Activated T-cell treated with anti-CD3 and anti-CD28 coated beads, Interleukin-2, amount 50 U/mL, for 72 hours (primary cell): ENCODE results near the gene FHOD1. TPM values are rescaled to one million over a fixed set of nuclear protein-coding genes. Genes with fewer than 3 reads are reported as not detected.

Experiments
- ATAC-seq, 2 donors: fragments of 150-1000 bp; cut with Tn5 transposase; replicated peaks in 1 of 2; 2 replicates each; pipeline ENCODE4 v1.10.0; 2021; ENCODE audit warnings: moderate library complexity in 2 of 2, mild to moderate bottlenecking in 1 of 2
- DNase-seq, 2 donors: peaks; one replicate each; pipeline ENCODE4 v3.0.0; 2021 to 2022; ENCODE audit warnings: mixed read lengths in 1 of 2
- H3K27ac Mint-ChIP-seq: one replicate; pipeline ENCODE4 v1.8.0; 2022; ENCODE audit warnings: mild to moderate bottlenecking, moderate library complexity, mixed read lengths
- H3K27me3 Mint-ChIP-seq: one replicate; pipeline ENCODE4 v1.8.0; 2022; ENCODE audit warnings: low read depth, mixed read lengths
- H3K36me3 Mint-ChIP-seq, 2 donors: one replicate each; pipeline ENCODE4 v1.8.0; 2022; ENCODE audit warnings: mixed read lengths in 2 of 2, mild to moderate bottlenecking in 1 of 2; ENCODE audit not compliant: insufficient read depth in 2 of 2
- H3K4me1 Mint-ChIP-seq: one replicate; pipeline ENCODE4 v1.8.0; 2022; ENCODE audit warnings: low read depth, mixed read lengths
- H3K4me3 Mint-ChIP-seq, 2 donors: one replicate each; pipeline ENCODE4 v1.8.0; 2022; ENCODE audit warnings: mild to moderate bottlenecking in 2 of 2, mixed read lengths in 2 of 2, moderate library complexity in 2 of 2
- H3K9me3 Mint-ChIP-seq, 2 donors: one replicate each; pipeline ENCODE4 v1.8.0; 2022; ENCODE audit warnings: mixed read lengths in 2 of 2
- total RNA-seq, 2 donors: library from RNA; stranded (reverse); gene quantifications; one replicate each; pipeline ENCODE4 v1.2.3, GENCODE V29; 2022

FHOD1 gene
- total RNA-seq, 2 donors from 2014 or later = 106 to 114 TPM

DNA sequence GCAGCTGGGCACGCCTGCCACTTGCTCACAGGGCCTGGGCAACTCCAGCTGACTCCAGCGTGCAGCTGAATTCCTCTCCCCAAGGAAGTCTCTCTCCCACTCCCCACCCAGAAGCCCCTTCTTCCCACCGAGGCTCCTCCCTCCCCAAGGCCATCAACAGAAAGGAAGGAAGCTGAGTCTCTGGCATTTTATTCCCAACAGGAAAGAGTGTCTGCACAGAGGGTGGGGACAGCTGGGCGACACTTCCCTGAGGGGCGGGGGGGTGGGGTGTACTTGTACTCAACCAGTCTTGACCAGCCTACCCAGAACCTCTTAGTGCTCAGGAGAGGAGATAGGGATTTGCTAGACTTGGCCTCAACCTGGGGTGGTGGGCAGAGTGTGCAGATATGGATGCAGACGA, 57.2 kb downstream of the FHOD1 start, which contains the start of gene EXOC3L1:
Gene EXOC3L1 (minus strand): TSS at position 96 of the 400 bp plus-strand sequence. CDS start 460 bp downstream, outside the sequence.
- Mint-ChIP-seq H3K27ac (no peak within 1 kb of the TSS), H3K9me3 (no peaks in the 10 kb centered on the region), H3K27me3 (peaks cover 8% of the 10 kb centered on the region), H3K4me3 (peak within 1 kb of the TSS in 1 of 2 donors; percentile 91), H3K4me1 (peaks cover 39% of the 10 kb centered on the region), H3K36me3 (peaks cover 2 to 11% of the 10 kb centered on the region in 2 donors)
- ATAC-seq = no peak
- no peak for DNase-seq

DNA sequence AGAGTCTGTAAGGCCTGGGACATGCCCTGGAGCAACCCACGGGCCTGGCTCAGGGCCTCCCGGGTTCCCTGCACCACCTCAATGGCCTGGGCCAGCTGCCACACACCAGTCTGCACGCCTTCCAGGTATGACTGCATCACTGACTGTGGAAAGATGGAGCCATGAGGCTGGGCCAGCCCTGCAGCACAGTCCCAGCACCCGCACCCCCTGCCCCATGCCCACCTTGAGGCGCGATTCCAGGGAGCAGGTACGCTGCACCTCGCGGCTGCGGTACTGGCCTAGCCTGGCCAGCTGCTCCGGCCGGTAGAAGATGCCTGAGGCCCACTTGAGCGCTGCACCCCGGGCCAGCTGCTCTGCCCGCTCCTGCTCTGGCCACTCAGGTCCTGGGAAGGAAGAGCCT, 58.5 kb downstream of the FHOD1 start:
- Mint-ChIP-seq H3K4me1 (peaks cover 40% of the 10 kb centered on the region), H3K9me3 (no peaks in the 10 kb centered on the region), H3K4me3 (no peak overlapping the region), H3K36me3 (peaks cover 0 to 3% of the 10 kb centered on the region in 2 donors), H3K27me3 (peaks cover 12% of the 10 kb centered on the region), H3K27ac (no peak overlapping the region)
- ATAC-seq = no peak
- DNase-seq = no peak

DNA sequence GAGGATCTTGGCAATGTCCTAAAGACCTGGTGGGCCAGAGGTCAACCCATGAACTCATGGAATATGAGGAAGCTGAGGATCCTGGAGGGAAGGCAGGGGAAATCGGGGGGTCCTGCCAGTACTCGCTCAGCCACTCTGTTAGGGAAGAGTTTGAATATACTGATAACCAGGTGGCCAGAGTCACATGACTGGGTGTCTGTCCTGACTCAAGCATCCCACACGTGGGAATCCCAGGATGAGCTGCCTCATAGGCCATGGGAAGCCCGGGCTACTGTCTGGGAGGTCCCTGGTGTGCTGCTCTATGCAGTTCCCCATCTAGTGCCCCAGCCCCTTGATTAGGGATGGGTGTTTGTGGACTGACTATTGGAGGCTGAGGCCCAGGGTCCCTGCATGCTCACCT, 59.0 kb downstream of the FHOD1 start:
- Mint-ChIP-seq H3K27ac (no peak overlapping the region), H3K27me3 (peaks cover 12% of the 10 kb centered on the region), H3K9me3 (no peaks in the 10 kb centered on the region), H3K4me3 (no peak overlapping the region), H3K4me1 (peaks cover 35% of the 10 kb centered on the region), H3K36me3 (peaks cover 0 to 3% of the 10 kb centered on the region in 2 donors)
- DNase-seq (no peak), ATAC-seq (no peak)

DNA sequence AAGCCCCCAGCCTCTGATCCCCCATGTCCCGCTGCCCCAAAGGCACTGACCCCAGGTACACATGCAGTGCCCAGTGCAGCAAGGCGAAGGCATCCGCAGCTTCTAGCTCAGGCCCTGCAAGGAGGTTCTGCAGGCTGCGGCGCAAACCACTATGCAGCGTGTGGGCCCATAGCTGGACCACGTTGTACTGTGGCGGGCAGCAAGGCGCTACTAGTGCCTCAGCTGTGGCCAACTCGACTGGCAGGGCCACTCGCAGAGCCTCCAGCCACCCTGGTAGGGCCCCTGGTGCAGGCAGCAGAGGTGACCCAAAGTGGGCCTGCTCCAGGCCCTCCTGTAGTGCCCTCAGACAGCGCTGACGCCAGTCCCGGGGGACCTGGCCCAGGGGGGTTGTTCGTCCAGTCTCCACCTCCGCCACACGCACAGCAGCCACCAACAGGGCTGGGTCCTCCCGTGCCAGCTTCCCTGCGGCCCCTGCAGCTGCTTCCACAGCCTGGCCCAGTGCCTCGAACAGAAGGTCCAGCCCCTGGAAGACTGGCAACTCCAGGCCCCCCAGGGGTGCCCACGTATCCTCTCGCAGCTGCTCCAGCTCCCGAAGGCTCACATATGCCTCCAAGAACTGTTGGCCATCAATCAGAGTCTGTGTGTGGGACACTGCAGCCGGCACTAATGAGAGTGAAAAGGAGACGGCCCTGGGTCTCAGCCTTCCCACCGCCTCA, 59.9 kb downstream of the FHOD1 start:
- H3K27me3 Mint-ChIP-seq = peaks cover 12% of the 10 kb centered on the region
- DNase-seq = no peak
- no peaks in the 10 kb centered on the region for H3K9me3 Mint-ChIP-seq
- H3K4me1 Mint-ChIP-seq = peaks cover 25% of the 10 kb centered on the region
- no peak for ATAC-seq
- H3K27ac Mint-ChIP-seq = no peak overlapping the region
- no peak overlapping the region for H3K4me3 Mint-ChIP-seq
- peaks cover 0 to 2% of the 10 kb centered on the region in 2 donors for H3K36me3 Mint-ChIP-seq

DNA sequence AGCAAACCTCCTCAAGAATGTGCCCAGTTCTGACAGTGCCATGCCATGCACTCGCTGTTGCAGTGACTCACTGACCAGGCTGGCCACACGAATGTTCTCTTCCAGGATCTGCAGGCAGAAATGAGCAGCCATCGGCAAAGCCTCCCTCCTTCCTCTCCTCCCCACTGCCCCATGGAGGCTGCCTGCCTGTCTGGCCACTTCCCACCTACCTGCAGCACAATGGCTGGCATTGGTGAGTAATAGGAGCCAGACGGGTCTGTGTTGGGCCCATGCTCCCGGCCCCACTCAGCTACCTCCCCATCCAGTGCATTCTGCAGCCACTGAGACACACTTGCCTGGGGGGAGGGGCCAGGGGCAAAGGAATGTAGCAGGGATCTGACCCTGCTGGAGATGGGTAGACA, 60.7 kb downstream of the FHOD1 start:
- DNase-seq = no peak
- peaks cover 21% of the 10 kb centered on the region for H3K4me1 Mint-ChIP-seq
- H3K36me3 Mint-ChIP-seq = peaks cover 0 to 2% of the 10 kb centered on the region in 2 donors
- H3K27ac Mint-ChIP-seq = no peak overlapping the region
- H3K27me3 Mint-ChIP-seq = peaks cover 12% of the 10 kb centered on the region
- no peaks in the 10 kb centered on the region for H3K9me3 Mint-ChIP-seq
- no peak overlapping the region for H3K4me3 Mint-ChIP-seq
- ATAC-seq = no peak

DNA sequence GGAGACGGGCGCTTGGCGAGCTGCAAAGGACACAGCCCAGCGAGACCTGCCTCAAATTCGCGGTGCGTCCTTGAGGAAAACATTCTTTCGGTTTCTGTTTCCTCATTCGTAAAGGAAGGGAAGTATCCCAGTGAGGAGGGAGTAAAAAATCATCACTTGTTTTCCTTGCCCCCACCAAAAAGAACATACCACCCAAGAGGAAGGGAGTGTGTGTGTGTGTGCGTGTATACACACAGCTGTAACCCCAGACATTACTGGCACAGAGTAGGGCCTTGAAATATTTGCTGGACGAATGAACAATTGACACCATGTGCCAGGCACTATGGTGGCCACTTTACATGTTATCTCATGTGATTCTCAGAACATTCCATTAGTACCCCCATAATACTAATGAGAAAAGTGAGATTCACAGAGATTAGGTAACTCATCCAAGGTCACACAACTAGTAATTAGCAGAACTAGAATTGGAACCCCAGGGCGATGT, 61.6 kb downstream of the FHOD1 start:
- H3K4me3 Mint-ChIP-seq = peak overlapping the region in 1 of 2 donors; percentile 94
- no peak for DNase-seq
- H3K36me3 Mint-ChIP-seq = peaks cover 0 to 2% of the 10 kb centered on the region in 2 donors
- H3K27me3 Mint-ChIP-seq = peaks cover 12% of the 10 kb centered on the region
- H3K9me3 Mint-ChIP-seq = no peaks in the 10 kb centered on the region
- peaks cover 14% of the 10 kb centered on the region for H3K4me1 Mint-ChIP-seq
- ATAC-seq = no peak
- H3K27ac Mint-ChIP-seq = no peak overlapping the region

DNA sequence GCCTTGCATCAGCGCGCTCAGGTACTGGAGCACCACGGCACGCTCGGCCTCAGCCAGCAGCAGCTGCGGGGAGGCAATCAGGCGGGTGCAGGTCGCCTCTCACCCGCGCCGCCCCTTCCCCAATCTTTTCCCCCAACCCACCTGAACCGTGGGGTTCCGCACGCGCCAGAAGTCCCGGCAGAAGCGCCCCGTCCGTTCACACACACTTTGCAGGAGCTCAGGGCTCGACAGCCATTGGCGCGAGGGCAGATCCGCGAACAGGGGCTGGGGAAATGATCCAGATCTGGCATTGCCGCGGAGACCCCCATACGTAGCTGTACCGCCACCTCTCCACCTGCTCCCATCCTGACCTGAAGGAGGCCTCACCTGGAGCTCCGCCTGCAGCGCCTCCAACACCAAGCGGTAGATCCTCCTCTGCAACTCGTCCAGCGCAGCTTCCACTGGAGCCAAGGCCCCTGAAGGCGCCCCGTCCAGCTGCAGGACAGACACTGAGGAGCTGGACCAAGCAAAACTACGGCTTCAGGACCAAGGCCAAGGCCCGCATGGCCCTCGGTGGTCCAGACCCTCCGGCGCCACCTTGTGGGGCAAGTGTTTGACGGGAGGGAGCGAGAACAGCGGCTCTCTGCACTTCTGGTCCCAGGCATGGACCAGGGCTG, 62.2 kb downstream of the FHOD1 start:
- Mint-ChIP-seq H3K27ac (peak overlapping the region; percentile 58), H3K36me3 (peaks cover 0 to 2% of the 10 kb centered on the region in 2 donors), H3K4me1 (peaks cover 14% of the 10 kb centered on the region), H3K9me3 (no peaks in the 10 kb centered on the region), H3K27me3 (peaks cover 12% of the 10 kb centered on the region), H3K4me3 (peak overlapping the region in 1 of 2 donors; percentile 94)
- ATAC-seq (peak; percentile 28 to 34), DNase-seq (peak; percentile 90 to 92)

DNA sequence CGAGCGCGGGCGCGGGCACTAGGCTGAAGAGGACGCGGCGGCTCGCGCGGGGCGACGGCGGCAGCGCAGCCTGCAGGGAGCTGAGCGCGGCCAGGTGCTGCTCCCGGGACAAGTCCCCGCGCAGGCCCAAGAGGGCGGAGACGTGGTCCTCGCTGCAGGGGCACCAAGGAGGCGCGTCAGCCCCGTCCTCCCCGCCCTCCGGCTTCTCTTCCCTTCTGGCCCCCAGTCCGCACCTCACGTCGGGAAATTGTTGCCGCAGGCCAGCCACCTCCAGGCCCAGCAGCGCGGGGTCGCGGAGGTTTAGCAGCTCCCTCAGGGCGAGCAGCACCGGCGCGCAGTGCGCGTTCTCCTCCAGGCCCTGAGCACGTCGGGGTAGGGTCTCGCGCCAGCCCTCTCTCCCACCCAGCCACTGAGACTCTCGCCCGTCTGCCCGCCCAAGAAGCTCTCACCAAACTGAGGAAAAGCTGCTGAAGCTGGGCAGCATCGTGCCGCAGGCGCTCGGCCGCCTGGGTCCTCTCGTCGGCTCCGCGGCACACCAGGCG, 62.8 kb downstream of the FHOD1 start:
- H3K4me3 Mint-ChIP-seq = no peak overlapping the region
- peaks cover 14% of the 10 kb centered on the region for H3K4me1 Mint-ChIP-seq
- H3K9me3 Mint-ChIP-seq = no peaks in the 10 kb centered on the region
- peak; percentile 41 to 55 for DNase-seq
- peak; percentile 2 to 14 for ATAC-seq
- peaks cover 0 to 2% of the 10 kb centered on the region in 2 donors for H3K36me3 Mint-ChIP-seq
- peaks cover 12% of the 10 kb centered on the region for H3K27me3 Mint-ChIP-seq
- H3K27ac Mint-ChIP-seq = no peak overlapping the region

DNA sequence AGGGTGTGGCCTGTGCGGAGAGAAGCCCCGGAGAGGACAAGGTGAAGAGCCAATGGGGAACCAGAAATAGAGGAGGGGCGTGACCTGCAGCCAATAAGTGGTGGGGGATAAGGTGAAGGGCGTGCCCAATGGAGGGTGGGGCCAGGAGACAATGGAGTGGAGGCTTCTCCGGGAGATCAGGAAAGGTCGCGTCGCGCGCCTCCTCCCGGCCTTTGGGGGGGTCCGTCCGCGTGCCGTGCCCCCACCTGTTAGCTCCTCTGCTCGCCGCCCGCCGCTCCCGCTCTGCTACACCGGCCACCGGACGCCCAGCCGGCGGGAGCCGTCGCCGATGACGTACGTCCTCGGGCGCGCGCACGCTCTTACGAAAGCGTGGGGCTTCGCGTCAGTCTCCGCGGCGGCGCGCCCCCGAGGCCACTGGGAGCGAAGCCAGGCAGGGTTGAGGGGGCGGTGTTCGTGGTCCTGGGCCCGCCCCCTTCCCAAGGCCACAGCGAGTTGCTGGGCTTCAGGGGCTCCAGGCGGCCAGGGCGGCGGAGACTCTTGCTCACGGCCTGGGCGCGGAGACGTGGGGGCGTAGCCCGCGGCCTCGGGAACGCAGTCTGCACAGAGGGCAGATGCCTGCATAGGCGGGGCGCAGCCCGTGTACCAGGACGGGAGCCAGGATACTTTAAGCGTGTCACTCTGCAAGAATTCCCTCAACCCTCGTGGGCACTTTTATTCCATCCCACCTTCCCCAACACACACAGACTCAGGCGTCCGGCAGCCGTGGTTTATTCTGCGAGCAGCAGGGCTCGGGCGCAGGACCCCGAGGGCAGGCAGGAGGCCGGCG, 63.4 kb downstream of the FHOD1 start, which contains the start of gene MATCAP1:
Gene MATCAP1 (minus strand): TSS at position 337 of the 826 bp plus-strand sequence. CDS start 3,353 bp downstream, outside the sequence.
- no peaks in the 10 kb centered on the region for H3K9me3 Mint-ChIP-seq
- no peak within 1 kb of the TSS for H3K27ac Mint-ChIP-seq
- H3K27me3 Mint-ChIP-seq = peaks cover 18% of the 10 kb centered on the region
- H3K36me3 Mint-ChIP-seq = peaks cover 0 to 2% of the 10 kb centered on the region in 2 donors
- H3K4me1 Mint-ChIP-seq = peaks cover 16% of the 10 kb centered on the region
- no peak within 1 kb of the TSS for H3K4me3 Mint-ChIP-seq
- ATAC-seq (peak; percentile 95 to 96), DNase-seq (peak; percentile 93 to 97)

DNA sequence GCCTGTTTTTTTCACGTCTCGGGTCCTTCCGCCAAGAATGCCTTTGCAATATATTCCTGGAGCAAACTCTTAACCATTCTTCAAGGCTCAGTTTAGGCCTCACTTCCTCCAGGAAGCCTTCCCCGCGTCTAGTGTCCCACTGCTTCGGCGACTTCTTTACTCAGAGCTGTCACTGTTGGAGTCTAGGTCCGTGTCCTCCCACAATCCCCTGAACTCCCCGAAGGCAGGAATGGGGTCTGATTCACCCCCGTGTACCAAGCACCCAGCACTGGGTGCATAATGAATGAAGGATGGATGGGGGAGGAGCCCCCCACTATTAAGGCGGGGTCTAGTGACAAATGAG, 64.0 kb downstream of the FHOD1 start:
- no peak overlapping the region for H3K27ac Mint-ChIP-seq
- no peak for ATAC-seq
- H3K27me3 Mint-ChIP-seq = peaks cover 21% of the 10 kb centered on the region
- H3K9me3 Mint-ChIP-seq = no peaks in the 10 kb centered on the region
- no peak overlapping the region for H3K4me3 Mint-ChIP-seq
- peaks cover 19% of the 10 kb centered on the region for H3K4me1 Mint-ChIP-seq
- H3K36me3 Mint-ChIP-seq = peaks cover 0 to 2% of the 10 kb centered on the region in 2 donors
- DNase-seq = no peak

DNA sequence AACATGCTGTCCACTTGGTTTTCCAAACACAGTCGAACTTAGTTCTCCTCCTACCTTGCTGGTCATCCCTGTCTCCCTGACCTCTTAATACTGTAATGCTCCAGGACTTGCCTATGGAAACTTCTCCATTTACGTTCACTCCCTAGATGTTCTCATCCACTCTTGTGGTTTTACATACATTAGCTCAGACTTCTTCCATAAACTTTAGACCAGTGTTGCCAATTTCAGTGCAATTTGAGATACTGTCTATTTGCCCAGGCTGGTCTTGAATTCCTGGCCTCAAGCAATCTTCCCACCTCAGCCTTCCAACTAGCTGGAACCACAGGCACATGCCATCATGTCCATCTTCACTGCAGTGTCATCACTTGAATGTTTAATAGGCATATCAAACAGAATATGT, 65.0 kb downstream of the FHOD1 start:
- Mint-ChIP-seq H3K27ac (no peak overlapping the region), H3K36me3 (peaks cover 0 to 2% of the 10 kb centered on the region in 2 donors), H3K4me3 (no peak overlapping the region), H3K27me3 (peaks cover 28% of the 10 kb centered on the region), H3K4me1 (peaks cover 27% of the 10 kb centered on the region), H3K9me3 (no peaks in the 10 kb centered on the region)
- no peak for ATAC-seq
- no peak for DNase-seq

DNA sequence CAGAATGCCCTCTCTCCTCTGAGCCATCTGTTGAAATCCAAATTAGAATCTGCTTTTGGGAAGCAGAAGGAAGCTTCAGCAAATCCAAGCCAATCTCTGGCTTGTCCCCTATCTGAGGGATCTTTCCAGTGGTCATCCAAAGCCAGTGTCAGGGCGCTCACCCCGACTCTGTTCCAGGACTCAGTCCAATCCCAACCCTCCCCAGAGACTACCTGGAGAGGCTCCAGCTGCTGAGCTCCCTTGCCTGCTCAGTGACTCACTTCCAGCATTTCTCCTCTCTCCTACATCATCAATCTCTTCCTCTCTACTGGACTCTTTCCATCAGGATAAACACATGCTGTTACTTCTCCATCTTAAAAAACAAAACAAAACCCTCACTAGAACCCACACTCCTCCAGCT, 65.9 kb downstream of the FHOD1 start:
- no peak for ATAC-seq
- Mint-ChIP-seq H3K4me3 (no peak overlapping the region), H3K4me1 (peaks cover 28% of the 10 kb centered on the region), H3K27ac (no peak overlapping the region), H3K9me3 (no peaks in the 10 kb centered on the region), H3K27me3 (peaks cover 36% of the 10 kb centered on the region), H3K36me3 (peaks cover 0 to 2% of the 10 kb centered on the region in 2 donors)
- DNase-seq = no peak
